HG03025 (cell line): Measurements from ENCODE around the gene ZFYVE28.
"Not testable (repeated sequence)": the region's sequence is repeated elsewhere in the genome, so short reads cannot be mapped to it uniquely, and the experiment has no call there.

Source experiments
- ATAC-seq: cut with Tn5 transposase; IDR thresholded peaks from one replicate; pipeline ENCODE4 v1.9.1; 2021; ENCODE audit warnings: mild to moderate bottlenecking, moderate library complexity; ENCODE audit not compliant: unreplicated experiment, low FRiP score

ZFYVE28 gene

DNA sequence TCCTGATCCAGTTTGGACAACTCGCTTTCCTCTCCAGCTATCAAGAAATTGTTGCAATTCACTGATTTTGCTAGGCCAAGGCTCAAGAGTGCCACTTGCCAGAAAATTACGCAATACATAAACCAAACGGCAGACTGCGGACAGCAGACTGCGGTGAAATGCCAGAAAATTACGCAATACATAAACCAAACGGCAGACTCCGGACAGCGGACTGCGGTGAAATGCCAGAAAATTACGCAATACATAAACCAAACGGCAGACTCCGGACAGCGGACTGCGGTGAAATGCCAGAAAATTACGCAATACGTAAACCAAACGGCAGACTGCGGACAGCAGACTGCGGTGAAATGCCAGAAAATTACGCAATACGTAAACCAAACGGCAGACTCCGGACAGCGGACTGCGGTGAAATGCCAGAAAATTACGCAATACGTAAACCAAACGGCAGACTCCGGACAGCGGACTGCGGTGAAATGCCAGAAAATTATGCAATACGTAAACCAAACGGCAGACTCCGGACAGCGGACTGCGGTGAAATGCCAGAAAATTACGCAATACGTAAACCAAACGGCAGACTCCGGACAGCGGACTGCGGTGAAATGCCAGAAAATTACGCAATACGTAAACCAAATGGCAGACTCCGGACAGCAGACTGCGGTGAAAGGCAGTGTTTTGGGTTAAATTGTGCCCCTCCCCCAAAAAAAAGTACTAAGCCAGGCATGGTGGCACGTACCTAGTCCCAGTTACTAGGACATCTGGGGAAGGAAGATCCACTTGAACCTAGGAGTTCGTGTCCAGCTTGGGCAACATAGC, 11.7 kb upstream of the ZFYVE28 start:
- not testable (repeated sequence) for ATAC-seq

DNA sequence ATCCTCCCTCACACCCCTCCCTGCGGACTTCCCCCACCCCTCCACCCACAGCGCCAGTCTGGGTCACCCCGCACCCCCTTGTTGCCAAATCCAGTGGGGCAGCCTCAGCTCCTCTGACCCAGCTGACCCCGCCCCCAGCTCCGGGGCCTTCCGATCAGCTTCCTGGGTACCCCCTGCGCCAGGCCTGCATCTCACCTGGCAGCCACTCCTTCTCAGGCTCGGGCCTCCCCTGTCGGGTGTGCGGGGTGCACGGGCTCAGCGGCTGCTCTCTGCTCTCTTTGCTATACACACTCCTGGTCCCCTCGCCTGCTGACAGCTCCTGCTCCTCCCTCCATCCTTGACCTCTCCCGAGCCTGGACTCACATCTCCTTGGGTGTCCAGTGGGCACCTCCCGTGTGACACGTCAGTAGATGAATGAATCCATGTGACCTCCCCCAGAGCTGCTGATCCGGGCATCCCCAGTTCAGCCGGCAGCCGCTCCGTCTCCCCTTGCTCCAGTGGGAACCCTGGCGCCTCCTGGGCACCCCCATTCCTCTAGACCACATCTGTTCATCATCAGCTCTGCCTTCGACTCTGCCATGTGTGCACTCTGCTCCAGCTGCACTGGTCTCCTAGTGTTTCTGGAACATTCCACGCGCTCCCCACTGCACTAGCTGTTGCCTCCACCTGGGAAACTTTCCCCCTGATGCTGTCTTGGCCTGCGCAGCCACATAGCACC, 10.2 kb upstream of the ZFYVE28 start:
- no peak for ATAC-seq

DNA sequence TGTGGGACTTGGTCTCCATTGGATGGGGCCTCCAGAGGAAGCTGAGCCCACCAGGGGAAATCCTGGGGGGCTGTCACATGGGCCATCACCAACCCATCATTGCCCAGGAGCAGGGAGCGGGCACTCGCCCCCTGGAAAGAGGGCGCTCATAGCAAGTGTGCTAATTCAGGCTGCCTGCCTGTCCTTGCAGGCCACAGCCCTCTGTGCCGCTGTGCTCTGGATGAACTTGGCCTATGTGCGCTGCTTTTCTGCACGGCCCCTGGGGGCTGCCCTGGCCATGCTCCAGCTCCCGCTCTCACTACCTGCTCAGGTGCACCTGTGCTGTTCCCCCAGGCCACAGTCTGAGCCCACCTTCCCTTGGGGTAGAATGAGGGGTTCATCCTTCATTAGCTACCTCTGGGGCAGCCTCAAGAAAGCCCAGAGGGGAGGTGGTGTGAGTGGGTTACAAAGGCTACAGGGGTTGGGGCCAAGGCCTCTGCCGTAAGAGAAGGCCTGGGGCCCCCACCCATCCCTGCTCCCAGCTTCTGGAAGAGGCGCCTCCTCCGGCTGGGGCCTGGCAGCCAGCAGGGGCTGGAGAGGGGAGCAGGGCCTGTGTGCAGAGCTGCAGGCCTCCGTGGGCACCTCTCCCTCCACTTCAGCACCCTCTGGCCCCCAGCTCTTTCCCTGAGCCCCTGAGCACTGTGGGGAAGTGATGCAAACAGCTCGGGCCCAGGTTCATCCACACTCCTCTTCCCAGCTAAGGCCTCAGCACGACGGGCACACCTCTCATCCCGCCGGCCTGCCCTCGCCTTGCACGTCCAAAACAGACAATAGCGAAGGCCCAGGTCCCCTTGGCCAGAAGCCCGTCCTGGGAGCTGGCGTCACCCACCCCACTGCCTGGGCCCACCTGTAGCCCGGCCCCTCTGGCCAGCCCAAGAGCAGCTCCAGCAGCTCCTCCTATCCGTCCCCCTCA, 9.2 kb upstream of the ZFYVE28 start:
- no peak for ATAC-seq

DNA sequence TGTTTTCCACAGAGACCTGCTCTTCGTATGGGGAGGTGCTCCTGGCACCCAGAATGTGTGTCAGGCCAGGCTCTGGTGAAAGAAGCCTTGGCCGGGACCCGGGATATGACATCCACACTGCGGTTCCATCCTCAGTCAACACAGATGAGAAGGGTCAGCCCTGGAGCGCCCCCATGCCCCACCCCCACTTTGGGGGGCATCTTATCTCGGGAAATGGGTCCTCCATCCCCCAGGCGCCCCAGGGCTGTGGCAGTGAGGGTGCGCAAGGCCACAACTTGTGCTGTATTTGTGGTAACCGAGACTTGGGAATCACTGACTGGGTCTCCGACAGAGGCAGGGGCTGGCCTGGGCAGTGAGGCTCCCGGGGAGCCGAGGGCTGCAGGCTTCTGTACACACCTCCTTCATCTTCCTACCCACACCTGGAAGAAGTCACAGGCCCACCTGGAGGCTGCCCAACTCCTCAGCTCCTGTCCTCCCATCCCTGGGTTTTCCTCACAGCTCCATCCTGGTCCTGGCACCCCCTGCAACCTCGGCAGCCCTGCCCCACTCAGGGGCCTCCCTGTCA, 8.3 kb upstream of the ZFYVE28 start:
- ATAC-seq: no peak

DNA sequence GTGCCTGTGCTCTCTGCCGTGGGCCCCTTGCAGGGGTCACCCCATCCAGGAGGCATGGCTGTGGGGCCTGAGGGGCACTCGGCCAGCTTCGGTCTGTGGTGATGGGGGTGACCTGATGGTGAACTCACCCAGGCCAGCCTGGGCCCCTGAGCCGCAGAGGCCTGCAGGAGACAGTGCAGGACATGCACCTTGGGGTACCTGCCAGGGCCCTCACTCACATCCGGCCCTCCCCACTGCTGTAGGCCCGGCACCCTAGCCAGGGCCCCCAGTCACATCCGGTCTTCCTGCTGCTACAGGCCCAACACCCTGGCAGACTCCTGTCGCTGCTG, 7.6 kb upstream of the ZFYVE28 start:
- no peak for ATAC-seq

DNA sequence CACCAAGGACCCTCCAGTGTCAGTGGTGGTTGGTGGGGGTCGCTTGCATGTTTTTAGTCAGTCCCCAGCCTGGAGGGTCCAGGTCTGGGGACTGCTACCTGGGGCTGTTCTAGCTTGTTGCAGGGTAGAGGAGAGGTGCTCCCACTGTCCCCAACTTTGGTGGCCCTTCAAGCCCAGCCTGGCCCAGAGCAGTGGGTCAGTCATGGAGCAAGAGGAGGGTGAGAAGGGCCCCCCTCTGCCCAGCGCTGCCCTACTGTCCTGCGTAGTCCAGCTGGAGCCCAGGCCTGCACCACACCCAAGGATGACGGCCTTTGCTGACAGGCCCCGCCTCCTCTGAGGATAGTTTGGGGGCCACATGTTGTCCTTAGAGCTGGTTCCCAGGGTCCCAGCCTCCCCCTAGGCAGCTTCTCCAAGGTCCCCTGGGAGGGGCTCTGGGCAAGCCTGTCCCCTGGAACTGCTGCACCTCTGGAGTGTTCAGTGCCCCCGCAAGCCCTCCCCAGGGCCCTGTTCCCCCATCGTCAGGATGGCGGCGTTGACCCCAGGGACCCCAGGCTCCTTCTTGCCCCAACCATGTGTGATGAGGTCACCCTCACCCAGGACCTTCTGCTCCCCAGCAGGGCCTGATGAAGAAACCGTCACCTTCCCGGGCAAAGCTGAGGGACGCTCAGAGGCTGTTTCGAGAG, 7.1 kb upstream of the ZFYVE28 start:
- ATAC-seq: no peak

DNA sequence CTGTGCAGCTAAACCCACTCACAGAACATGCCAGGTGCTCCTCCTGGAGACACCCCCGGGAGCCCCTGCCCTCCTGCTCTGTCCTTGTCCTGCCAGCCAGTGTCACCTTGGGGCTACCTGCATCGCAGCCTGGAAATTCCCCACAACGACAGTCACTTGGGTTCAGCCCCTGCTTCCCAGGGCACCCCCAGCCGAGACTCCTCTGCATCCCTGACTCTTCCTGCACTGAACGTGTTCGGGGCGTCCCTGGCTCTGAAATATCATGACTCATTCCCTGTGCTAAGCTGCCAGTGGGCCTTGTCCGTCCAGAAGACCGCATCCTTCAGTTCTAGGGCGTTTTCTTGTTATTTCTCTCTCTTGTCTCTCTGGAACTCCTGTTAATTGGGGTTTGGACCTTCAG, 6.1 kb upstream of the ZFYVE28 start:
- ATAC-seq: no peak

DNA sequence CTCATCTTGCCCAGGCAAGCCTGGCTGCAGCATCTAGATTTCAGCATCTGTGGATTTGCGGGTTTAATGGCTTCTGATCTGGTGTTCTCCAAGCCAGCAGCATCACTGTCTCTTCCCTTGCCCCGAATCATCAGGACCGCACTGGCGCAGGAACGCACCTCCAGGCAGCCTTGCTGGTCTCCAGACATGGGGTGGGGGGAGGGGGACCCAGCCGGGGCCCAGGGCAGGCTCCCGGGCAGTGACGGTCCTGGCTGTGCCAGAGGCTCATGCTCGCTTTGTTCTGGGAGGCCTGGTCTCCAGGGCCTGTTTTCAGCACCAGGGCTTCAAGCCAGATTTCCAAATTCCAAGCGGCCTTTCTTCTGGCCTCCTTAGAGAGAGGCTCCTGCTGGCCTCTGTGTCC, 5.2 kb upstream of the ZFYVE28 start:
- no peak for ATAC-seq

DNA sequence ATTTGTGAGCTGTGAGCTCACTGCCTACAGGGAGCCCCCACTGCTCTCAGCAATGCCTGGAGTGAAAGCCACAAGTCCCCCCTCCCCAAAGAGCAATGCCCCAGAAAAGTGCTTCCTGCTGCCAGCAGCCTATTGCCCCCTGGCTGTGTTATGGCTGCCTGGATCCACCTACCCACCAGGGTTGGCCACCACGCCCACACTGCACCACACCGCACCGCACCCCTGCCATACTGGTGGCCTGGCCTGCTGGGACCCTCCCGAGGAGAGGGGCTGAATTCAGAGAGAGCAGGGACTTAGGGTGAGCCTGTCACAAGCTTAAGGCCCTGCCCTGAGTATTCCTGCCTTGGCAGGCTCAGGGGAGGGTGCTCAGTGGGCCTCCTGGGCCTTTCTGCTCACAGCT, 4.6 kb upstream of the ZFYVE28 start:
- no peak for ATAC-seq

DNA sequence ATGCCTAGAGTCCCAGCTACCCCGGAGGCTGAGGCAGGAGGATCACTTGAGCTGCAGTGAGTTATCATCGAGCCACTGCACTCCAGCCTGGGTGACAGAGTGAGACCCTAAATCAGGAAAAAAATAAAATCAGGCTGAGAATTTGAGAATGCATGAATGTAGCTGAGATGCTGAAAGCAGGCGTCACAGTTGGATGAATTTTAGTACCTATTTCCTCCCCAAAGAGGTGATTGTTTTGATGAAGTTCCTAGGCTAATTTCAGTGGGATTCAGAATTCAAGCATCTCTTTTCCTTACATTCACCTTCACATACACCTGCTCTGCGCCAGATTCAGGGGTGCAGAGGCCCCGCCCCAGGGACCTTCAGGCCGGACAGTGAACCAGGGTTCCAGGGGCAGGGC, 3.5 kb upstream of the ZFYVE28 start:
- ATAC-seq: no peak

DNA sequence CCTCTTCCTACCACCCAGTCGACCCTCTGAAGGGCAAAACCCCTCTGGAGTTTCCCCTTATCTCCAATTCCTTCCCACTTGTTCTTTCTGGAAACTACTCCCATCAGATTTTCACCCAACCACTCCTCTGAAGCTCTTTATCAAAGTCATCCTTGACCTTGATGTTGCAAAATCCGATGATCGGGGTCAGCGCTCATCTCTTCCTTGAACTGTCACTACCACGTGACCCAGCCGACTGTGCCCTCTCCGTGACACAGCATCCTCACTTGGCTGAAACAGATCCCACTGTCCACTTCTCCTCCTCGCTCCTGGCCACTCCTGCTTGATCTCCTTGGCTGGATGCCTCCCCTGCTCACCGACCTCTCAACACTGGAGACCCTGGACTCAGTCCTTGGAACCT, 1.4 kb upstream of the ZFYVE28 start:
- no peak for ATAC-seq

DNA sequence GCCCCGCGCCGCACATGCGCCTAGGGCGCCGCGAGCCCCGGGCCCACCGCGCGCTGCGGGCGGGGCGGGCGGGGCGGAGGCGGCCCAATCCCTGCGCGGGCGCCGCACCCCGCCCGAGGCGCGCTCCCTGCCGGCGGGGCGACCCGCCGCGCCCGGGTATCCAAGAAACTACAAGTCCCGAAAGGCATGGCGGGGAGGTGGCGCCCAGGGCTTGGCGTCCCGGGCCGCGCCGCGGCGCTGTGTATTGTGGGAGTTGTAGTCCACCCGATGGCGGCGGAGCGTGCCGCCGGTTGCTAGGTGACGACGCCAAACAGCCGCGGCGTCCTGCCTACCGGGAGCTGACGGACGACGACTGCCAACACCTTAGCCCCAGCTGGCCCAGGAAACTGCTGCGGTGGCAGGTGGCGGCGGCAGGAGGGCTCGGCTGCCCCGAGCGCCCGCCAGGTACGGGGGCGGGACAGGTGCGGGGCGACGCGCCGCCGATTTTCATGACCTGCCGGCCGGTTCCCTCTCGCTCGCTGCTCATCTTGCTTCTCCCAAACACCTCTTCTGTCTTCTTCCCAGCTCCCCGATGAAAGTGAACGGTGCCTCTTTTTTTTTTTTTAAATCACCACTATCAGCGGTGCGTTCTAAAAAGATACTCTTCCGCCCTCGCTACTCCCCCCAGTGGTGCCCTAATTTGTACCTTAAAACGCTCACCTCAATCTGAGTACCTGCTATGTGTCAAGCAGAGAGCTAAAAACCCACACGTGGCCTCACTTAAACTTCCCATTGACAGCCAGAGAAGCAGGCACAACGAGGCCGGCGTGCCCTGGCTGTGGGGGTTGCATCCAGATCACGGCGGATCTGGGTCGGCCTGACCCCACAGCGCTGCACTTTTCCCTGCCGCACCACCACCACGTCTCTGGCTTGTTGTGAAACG, 466 bp upstream of the ZFYVE28 start, which contains the start of gene CFAP99:
CFAP99 (plus strand) TSS at position 306 of the 922 bp plus-strand sequence.
- ATAC-seq: peak; percentile 85

DNA sequence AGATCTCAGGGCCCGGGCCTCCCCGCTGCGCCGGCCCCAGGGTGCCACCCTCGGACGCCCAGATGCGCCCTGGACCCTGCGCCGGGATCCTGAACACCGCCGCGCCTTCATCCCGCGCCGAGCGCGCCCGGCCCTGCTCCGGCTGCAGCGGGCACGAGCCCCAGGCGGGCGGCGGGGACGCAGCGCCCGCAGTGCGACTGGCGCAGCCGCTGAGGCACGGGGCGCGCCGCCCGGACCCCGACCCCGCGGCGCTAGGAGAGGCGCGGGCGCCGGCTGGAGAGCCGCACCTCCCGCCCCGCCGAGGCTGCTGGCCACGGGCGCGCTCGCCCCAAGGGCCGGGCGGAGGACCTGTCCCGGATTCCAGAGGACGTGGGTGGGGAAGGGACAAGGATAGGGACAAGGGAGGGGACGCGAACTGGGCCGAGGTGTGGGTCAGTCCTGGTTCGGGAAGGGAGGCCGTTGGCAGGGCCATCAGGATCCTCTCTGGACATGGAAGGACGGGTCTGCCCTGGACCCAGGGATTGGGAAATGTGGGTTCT, 1.1 kb downstream of the ZFYVE28 start:
- no peak for ATAC-seq

DNA sequence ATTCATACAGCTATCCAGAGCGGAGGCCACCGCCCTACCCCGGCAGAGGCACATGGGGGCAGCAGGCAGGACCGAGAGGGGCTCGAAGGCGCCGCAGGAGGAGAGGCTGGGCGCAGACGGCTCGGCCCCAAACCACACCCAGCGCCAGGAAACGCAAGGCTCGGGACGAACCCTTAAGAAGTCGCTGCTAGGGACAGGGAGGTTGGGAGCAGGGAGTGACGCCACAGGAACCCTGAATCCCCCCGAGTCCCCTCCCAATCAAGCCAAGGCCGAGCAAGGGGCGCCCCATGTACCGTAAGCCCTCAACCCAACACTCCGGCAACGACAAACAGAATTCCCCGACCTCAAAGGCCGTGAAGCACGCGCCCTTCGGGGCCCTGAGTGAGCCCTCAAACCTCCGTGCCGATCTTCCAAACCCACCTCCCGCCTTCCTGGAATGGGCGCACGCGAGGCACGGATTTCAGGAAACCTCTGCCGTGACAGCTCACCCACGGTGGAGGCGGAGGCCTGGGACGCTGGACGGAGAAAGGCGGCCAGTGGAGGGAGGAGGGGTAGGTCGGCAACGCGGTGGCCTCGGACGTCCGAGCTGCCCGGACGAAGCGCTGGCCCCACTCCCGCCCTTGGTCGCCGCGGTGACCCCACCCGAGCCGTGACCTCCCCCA, 1.8 kb downstream of the ZFYVE28 start:
- no peak for ATAC-seq

DNA sequence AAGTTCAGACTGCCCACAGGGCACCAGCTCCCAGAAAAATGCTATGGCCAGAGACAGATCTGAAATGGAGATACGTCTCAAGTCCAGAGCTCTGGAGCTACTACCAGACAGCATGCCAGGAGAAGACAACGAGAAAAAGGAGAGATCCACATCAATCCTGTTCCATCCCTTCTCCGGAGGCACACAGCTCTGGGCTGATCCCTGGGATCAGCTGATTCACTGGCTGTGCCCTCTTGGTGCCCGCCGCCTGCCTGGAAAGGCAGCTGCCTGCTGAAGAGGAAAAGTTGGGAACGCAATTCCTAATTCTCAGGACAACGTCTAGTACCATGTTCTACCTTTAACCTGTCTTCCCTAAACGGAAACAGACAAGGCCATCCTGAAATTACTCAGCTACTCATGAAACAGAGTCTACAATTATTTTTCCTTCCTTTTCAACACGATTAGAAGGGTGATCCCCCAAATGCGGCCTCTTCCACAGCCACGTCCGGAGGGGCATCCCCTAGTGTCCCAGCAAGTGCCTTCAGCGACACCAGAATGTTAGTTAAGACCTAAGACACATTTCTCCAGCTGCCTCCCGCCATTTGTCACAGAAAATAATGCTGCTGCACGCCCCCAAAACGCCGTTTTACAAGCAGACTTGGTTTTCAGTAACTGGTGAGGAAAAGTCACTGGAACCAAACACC, 2.4 kb downstream of the ZFYVE28 start:
- ATAC-seq: no peak

DNA sequence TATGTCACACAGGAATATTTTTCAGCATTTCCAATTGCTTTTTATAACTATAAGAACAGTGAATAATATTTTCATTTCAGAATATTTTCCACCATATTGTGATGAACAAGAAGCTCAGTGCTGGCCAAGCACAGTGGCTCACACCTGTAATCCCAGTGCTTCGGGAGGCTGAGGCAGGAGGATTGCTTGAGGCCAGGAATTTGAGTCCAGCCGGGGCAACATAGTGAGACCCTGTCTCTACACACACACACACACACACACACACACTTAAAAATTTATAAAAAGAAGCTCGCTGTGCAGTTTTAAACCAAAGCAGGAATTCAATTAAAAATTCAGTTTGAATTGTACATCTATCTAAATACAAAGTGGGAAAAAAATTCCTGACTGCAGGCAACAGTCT, 3.2 kb downstream of the ZFYVE28 start:
- ATAC-seq: no peak

DNA sequence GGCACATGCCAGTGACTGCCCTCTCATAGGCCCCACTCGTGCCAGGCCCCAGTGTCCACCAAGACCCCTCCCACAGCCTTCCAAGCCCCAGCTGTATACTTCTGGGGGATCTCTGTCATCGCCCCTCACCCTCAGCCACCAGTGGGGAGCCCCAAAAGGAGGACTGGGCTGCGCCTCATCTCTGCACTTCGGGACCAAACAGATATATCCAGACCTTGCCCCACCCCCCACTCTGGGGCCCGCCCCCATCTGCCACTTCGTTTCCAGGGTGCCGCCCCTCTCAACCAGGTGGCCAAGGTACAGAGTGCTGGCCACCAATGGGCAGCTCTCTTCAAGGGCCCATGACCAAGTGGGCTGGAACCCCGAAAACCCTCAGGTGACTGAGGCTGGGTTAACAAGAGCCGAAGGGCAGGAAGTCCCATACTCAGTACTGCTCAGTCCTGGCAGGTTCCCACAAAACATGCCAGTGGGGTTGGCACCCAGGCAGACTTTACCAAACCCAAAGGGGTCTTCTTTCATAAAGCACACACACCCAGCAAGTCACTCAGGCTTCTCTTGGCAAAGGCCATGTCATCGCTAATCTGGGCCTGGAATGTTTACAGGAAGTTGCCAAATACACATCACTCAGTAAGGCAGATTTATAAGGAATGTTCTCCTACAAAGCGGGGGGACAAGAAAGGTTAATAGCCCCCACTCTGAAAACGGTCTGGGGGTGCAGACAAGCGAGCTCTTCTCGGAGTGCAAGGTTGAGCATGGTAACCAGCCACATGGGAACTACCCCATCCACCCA, 4.4 kb downstream of the ZFYVE28 start:
- ATAC-seq: no peak
